HepG2 (cell line): ENCODE results near the gene JSRP1. TPM values are rescaled to one million over a fixed set of nuclear protein-coding genes. Genes with fewer than 3 reads are reported as not detected.

Experiments used
- DRAP1 ChIP-seq: IDR thresholded peaks from 2 replicates; pipeline ENCODE4 v1.6.1; 2016; ENCODE audit warnings: missing genetic modification reagents, missing compliant biosample characterization
- EP300 ChIP-seq, 3 experiments: sonication (generic) in 1 of 3; formaldehyde crosslinking in 1 of 3; IDR thresholded peaks; 2 replicates each; pipeline versions ENCODE4 v1.5.1 to v1.6.1; 2011 to 2020; ENCODE audit warnings: low read depth in 2 of 3, low read length in 2 of 3, borderline replicate concordance in 1 of 3, improper control_type of control experiment in 1 of 3, mild to moderate bottlenecking in 1 of 3, missing genetic modification reagents in 1 of 3, moderate library complexity in 1 of 3
- ETS1 ChIP-seq: sonication (generic); formaldehyde crosslinking; IDR thresholded peaks from 2 replicates; pipeline ENCODE4 v1.4.0; 2020; ENCODE audit warnings: missing genetic modification reagents
- HOXD1 ChIP-seq: sonication (generic); formaldehyde crosslinking; IDR thresholded peaks from 2 replicates; pipeline ENCODE4 v1.5.0; 2020; ENCODE audit warnings: missing genetic modification reagents
- KMT2A ChIP-seq: sonication (generic); formaldehyde crosslinking; IDR thresholded peaks from 2 replicates; pipeline ENCODE4 v1.4.0; 2020; ENCODE audit warnings: missing genetic modification reagents
- KMT2B ChIP-seq: IDR thresholded peaks from 2 replicates; pipeline ENCODE4 v1.6.1; 2016; ENCODE audit warnings: missing genetic modification reagents, missing compliant biosample characterization
- NFATC3 ChIP-seq: sonication (generic); formaldehyde crosslinking; IDR thresholded peaks from 2 replicates; pipeline ENCODE4 v1.5.1; 2020; ENCODE audit warnings: mild to moderate bottlenecking, missing genetic modification reagents
- NR3C1 ChIP-seq: sonication (generic); formaldehyde crosslinking; IDR thresholded peaks from 2 replicates; pipeline ENCODE4 v1.4.0; 2020; ENCODE audit warnings: missing genetic modification reagents
- SMAD1 ChIP-seq: sonication (generic); formaldehyde crosslinking; IDR thresholded peaks from 2 replicates; pipeline ENCODE4 v1.4.0; 2020; ENCODE audit warnings: missing genetic modification reagents, low read depth, mild to moderate bottlenecking, borderline replicate concordance
- STAT6 ChIP-seq: sonication (generic); formaldehyde crosslinking; IDR thresholded peaks from 2 replicates; pipeline ENCODE4 v1.4.0; 2020; ENCODE audit warnings: missing genetic modification reagents, mild to moderate bottlenecking, borderline replicate concordance
- ZNF18 ChIP-seq: sonication (generic); formaldehyde crosslinking; IDR thresholded peaks from 2 replicates; pipeline ENCODE4 v1.8.0; 2022; ENCODE audit warnings: mild to moderate bottlenecking, missing genetic modification reagents; ENCODE audit not compliant: insufficient replicate concordance
- ZNF33B ChIP-seq: sonication (generic); formaldehyde crosslinking; IDR thresholded peaks from 2 replicates; pipeline ENCODE4 v1.5.1; 2020; ENCODE audit warnings: mild to moderate bottlenecking, missing genetic modification reagents
- ZNF430 ChIP-seq: sonication (generic); formaldehyde crosslinking; IDR thresholded peaks from 2 replicates; pipeline ENCODE4 v1.9.0; 2021; ENCODE audit warnings: mild to moderate bottlenecking, missing genetic modification reagents
- ZNF644 ChIP-seq: IDR thresholded peaks from 2 replicates; pipeline ENCODE4 v1.6.1; 2016; ENCODE audit warnings: low read depth
- ZNF766 ChIP-seq: sonication (generic); formaldehyde crosslinking; IDR thresholded peaks from 2 replicates; pipeline ENCODE4 v1.5.0; 2020; ENCODE audit warnings: missing genetic modification reagents, borderline replicate concordance
- polyA plus RNA-seq, 8 experiments: library from polyadenylated mRNA; depleted of rRNA in 3 of 8; stranded (reverse) in 7 of 8; unstranded in 1 of 8; fragments of >200 nt; fragmentation: Illumina TruSeq in 4 of 8; extraction: Trizol in 4 of 8; gene quantifications; 2 replicates each; pipeline versions ENCODE4 v1.2.1 to v1.2.3, GENCODE V29; 2011 to 2016; ENCODE audit warnings: low read depth in 4 of 8, missing spikeins in 1 of 8, mixed read lengths in 1 of 8; ENCODE audit not compliant: insufficient read depth in 1 of 8
- total RNA-seq, 5 experiments: library from RNA; depleted of rRNA; stranded (reverse); fragments of >200 nt; fragmentation: Illumina TruSeq; extraction: Trizol; gene quantifications; 2 replicates each; pipeline ENCODE4 v1.2.3, GENCODE V29; 2016; ENCODE audit warnings: low read depth in 1 of 5
- TF ChIP-seq, protein P1 (sequence below): sonication (generic); formaldehyde crosslinking; IDR thresholded peaks from 2 replicates; pipeline ENCODE4 v1.5.1; 2020; ENCODE audit warnings: missing genetic modification reagents, mild to moderate bottlenecking, borderline replicate concordance
- TF ChIP-seq, protein P2 (sequence below): sonication (generic); formaldehyde crosslinking; IDR thresholded peaks from 2 replicates; pipeline ENCODE4 v1.8.0; 2022; ENCODE audit warnings: mild to moderate bottlenecking, missing genetic modification reagents, moderate library complexity
- TF ChIP-seq, protein P3 (sequence below): sonication (generic); formaldehyde crosslinking; IDR thresholded peaks from 2 replicates; pipeline ENCODE4 v1.4.0; 2020; ENCODE audit warnings: mild to moderate bottlenecking, missing genetic modification reagents

Gene JSRP1
- total and polyA plus RNA-seq, 2 of the 13 experiments (the other 11 are each of a cell fraction or from before 2014, with no cell fraction given): 0.16 to 0.38 TPM

DNA sequence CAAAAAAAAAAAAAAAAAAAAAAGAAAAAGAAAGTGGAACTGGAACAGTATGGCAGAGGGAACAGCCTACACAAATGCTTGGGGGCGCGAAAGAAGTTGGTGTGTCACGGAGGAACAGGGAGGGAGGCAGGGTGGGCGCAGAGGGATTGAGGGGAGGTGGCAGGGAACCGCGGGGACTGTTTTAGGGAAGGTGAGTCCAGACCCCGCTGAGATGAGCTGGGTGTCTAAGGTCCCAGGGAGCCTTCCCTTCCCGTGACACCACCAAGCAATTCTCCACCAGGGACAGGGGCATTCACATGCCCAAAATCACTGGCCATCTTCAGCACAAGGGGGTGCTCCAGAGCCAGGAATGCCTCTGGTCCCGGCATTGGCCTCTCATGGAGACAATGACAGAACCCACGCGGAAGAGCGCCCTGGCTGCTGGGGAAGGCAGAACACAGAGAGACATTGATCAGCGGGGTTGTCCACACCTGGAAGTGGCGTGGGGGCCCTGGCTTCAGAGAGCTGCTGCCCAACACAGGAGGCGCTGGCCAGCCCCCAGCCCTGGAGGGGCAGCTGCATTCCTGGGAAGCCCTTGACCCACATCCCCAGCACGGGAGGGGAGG lies 18.8 kb upstream of the JSRP1 start (continued):
- no peak for TF ChIP-seq ETS1 (CRISPR knock-in tag)
- TF ChIP-seq, protein P1, sequence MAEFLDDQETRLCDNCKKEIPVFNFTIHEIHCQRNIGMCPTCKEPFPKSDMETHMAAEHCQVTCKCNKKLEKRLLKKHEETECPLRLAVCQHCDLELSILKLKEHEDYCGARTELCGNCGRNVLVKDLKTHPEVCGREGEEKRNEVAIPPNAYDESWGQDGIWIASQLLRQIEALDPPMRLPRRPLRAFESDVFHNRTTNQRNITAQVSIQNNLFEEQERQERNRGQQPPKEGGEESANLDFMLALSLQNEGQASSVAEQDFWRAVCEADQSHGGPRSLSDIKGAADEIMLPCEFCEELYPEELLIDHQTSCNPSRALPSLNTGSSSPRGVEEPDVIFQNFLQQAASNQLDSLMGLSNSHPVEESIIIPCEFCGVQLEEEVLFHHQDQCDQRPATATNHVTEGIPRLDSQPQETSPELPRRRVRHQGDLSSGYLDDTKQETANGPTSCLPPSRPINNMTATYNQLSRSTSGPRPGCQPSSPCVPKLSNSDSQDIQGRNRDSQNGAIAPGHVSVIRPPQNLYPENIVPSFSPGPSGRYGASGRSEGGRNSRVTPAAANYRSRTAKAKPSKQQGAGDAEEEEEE: no peak
- no peak for TF ChIP-seq NR3C1 (CRISPR knock-in tag)
- TF ChIP-seq ZNF766: no peak
- TF ChIP-seq HOXD1 (CRISPR knock-in tag): no peak
- TF ChIP-seq KMT2B (CRISPR knock-in tag): no peak
- TF ChIP-seq SMAD1: no peak
- TF ChIP-seq ZNF33B (CRISPR knock-in tag): no peak
- no peak for TF ChIP-seq ZNF644
- TF ChIP-seq, protein P2, sequence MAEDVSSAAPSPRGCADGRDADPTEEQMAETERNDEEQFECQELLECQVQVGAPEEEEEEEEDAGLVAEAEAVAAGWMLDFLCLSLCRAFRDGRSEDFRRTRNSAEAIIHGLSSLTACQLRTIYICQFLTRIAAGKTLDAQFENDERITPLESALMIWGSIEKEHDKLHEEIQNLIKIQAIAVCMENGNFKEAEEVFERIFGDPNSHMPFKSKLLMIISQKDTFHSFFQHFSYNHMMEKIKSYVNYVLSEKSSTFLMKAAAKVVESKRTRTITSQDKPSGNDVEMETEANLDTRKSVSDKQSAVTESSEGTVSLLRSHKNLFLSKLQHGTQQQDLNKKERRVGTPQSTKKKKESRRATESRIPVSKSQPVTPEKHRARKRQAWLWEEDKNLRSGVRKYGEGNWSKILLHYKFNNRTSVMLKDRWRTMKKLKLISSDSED (CRISPR knock-in tag): no peak
- TF ChIP-seq ZNF18 (CRISPR knock-in tag): no peak
- TF ChIP-seq DRAP1 (CRISPR knock-in tag): no peak
- no peak for TF ChIP-seq KMT2A (CRISPR knock-in tag)
- TF ChIP-seq, protein P3, sequence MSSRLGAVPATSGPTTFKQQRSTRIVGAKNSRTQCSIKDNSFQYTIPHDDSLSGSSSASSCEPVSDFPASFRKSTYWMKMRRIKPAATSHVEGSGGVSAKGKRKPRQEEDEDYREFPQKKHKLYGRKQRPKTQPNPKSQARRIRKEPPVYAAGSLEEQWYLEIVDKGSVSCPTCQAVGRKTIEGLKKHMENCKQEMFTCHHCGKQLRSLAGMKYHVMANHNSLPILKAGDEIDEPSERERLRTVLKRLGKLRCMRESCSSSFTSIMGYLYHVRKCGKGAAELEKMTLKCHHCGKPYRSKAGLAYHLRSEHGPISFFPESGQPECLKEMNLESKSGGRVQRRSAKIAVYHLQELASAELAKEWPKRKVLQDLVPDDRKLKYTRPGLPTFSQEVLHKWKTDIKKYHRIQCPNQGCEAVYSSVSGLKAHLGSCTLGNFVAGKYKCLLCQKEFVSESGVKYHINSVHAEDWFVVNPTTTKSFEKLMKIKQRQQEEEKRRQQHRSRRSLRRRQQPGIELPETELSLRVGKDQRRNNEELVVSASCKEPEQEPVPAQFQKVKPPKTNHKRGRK (CRISPR knock-in tag): no peak
- TF ChIP-seq ZNF430: no peak
- TF ChIP-seq EP300 (IDR thresholded peaks at IDR 0.05; ENCODE audit: low read depth in 2 of 2, low read length in 2 of 2): no peak
- no peak for TF ChIP-seq EP300 (CRISPR knock-in tag; IDR thresholded peaks at IDR 0.05; ENCODE audit: borderline replicate concordance)
- TF ChIP-seq STAT6 (CRISPR knock-in tag): no peak
- no peak for TF ChIP-seq NFATC3 (CRISPR knock-in tag)
